BLaER1 treated with 17β-estradiol and CSF1 and Interleukin-3, amounts not matched to agents 10 nM and 100 nM (cell line): Measurements from ENCODE around the gene LRCH3.

ENCODE experiments used
- H3K27ac ChIP-seq, 11 experiments: shearing (Covaris generic); formaldehyde crosslinking; 2 replicates each; pipeline ENCODE4 v1.8.1; 2022
- H3K27me3 ChIP-seq, 11 experiments: shearing (Covaris generic); formaldehyde crosslinking; 2 replicates each; pipeline ENCODE4 v1.8.1; 2022
- H3K36me3 ChIP-seq, 11 experiments: shearing (Covaris generic); formaldehyde crosslinking; 2 replicates each; pipeline ENCODE4 v1.8.1; 2022
- H3K4me1 ChIP-seq, 10 experiments: shearing (Covaris generic); formaldehyde crosslinking; 2 replicates each; pipeline ENCODE4 v1.8.1; 2022
- H3K4me2 ChIP-seq, 11 experiments: shearing (Covaris generic); formaldehyde crosslinking; 2 replicates each; pipeline ENCODE4 v1.8.1; 2022
- H3K4me3 ChIP-seq, 10 experiments: shearing (Covaris generic); formaldehyde crosslinking; 2 replicates each; pipeline ENCODE4 v1.8.1; 2022
- H3K9ac ChIP-seq, 11 experiments: shearing (Covaris generic); formaldehyde crosslinking; 2 replicates each; pipeline ENCODE4 v1.8.1; 2022
- H3K9me3 ChIP-seq, 11 experiments: shearing (Covaris generic); formaldehyde crosslinking; replicated peaks in 1 of 11; 2 replicates each; pipeline ENCODE4 v1.8.1; 2022
- H4K20me1 ChIP-seq, 11 experiments: shearing (Covaris generic); formaldehyde crosslinking; 2 replicates each; pipeline ENCODE4 v1.8.1; 2022
- Cebpa-rat ChIP-seq, 11 experiments: shearing (Covaris generic); IDR thresholded peaks; 2 replicates each; pipeline ENCODE4 v1.8.1; 2022

The LRCH3 gene

DNA sequence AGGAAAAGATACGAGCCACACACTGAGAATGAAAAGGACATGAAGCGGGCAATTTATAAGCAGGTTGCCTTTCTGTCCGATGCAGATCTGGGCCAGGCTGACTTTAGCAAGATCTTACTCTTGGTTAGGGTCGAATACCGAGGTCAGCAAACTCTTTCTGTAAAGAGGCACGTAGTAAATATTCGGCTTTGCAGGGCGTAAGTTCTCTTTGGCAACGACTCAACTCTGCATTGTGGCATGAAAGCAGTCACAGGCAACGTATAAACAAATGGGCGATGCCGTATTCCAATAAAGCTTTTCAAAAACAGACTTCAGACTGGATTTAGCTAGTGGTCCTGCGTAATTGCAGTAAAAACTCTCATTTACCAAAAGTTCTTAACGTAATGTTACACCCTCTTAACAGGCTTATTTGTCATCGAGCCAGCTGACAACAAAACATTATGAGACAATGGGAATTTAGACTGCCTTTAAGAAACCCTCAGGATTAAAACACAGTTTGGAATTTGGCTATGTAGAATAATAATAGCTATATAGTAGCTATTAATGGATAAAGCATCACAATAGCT is 145.8 kb downstream of the LRCH3 start:
- H3K4me3 ChIP-seq, result no peak overlapping the region
- no peaks in the 10 kb centered on the region for H3K4me1 ChIP-seq
- H4K20me1 ChIP-seq, result no peaks in the 10 kb centered on the region
- no peak overlapping the region for H3K9ac ChIP-seq
- TF ChIP-seq Cebpa-rat (IDR thresholded peaks at IDR 0.05), result no peak
- no peak overlapping the region for H3K27ac ChIP-seq
- no peaks in the 10 kb centered on the region for H3K27me3 ChIP-seq
- no peaks in the 10 kb centered on the region for H3K9me3 ChIP-seq
- peaks cover 0 to 2% (median 0%) of the 10 kb centered on the region in 11 experiments; a peak in 1 of 22 replicates for H3K36me3 ChIP-seq
- H3K4me2 ChIP-seq, result no peak overlapping the region
